ENCODE data around the gene ESPNL.

Gene ESPNL

GRCh38 chr2:238081150-238081549 is 19.0 kb upstream of the ESPNL start:
- H3K4me3 ChIP-seq (ENCODE audit: low read length): no peak overlapping the region
- no peak for DNase-seq (ENCODE audit: low read depth)
- TF ChIP-seq CTCF (IDR thresholded peaks at IDR 0.05; ENCODE audit: insufficient read depth, low read depth, low read length, missing control alignments): no peak

GRCh38 chr2:238081561-238081960 is 18.6 kb upstream of the ESPNL start:
- no peak overlapping the region for H3K4me3 ChIP-seq (ENCODE audit: low read length)
- no peak for TF ChIP-seq CTCF (IDR thresholded peaks at IDR 0.05; ENCODE audit: insufficient read depth, low read depth, low read length, missing control alignments)
- DNase-seq (ENCODE audit: low read depth): no peak

- H3K4me3 ChIP-seq (ENCODE audit: low read length): no peak overlapping the region
- DNase-seq (ENCODE audit: low read depth): no peak
- TF ChIP-seq CTCF (IDR thresholded peaks at IDR 0.05; ENCODE audit: insufficient read depth, low read depth, low read length, missing control alignments): no peak
Observed at GRCh38 chr2:238082151-238082550, 18.0 kb upstream of the ESPNL start.

- H3K4me3 ChIP-seq (ENCODE audit: low read length): no peak overlapping the region
- TF ChIP-seq CTCF (IDR thresholded peaks at IDR 0.05; ENCODE audit: insufficient read depth, low read depth, low read length, missing control alignments): no peak
- no peak for DNase-seq (ENCODE audit: low read depth)
Observed at GRCh38 chr2:238082827-238083226, 17.3 kb upstream of the ESPNL start.

GRCh38 chr2:238083919-238084318 is 16.2 kb upstream of the ESPNL start:
- DNase-seq (ENCODE audit: low read depth): no peak
- H3K4me3 ChIP-seq (ENCODE audit: low read length): no peak overlapping the region
- no peak for TF ChIP-seq CTCF (IDR thresholded peaks at IDR 0.05; ENCODE audit: insufficient read depth, low read depth, low read length, missing control alignments)

GRCh38 chr2:238084761-238085160 is 15.4 kb upstream of the ESPNL start:
- no peak for DNase-seq (ENCODE audit: low read depth)
- no peak overlapping the region for H3K4me3 ChIP-seq (ENCODE audit: low read length)
- no peak for TF ChIP-seq CTCF (IDR thresholded peaks at IDR 0.05; ENCODE audit: insufficient read depth, low read depth, low read length, missing control alignments)

- no peak overlapping the region for H3K4me3 ChIP-seq (ENCODE audit: low read length)
- no peak for TF ChIP-seq CTCF (IDR thresholded peaks at IDR 0.05; ENCODE audit: insufficient read depth, low read depth, low read length, missing control alignments)
- DNase-seq (ENCODE audit: low read depth): no peak
Observed at GRCh38 chr2:238085899-238086298, 14.2 kb upstream of the ESPNL start.
